Caco-2 (cell line): ENCODE measurements around the gene ANKRD7. TPM values are rescaled to one million over a fixed set of nuclear protein-coding genes. Genes with fewer than 3 reads are reported as not detected.

Experiments
- BruUV-seq: library from RNA; stranded (reverse); fragments of 400-500 nt; replicated peaks from 2 replicates; lab custom pipeline; 2021; lab: Mats Ljungman, UMichigan
- CTCF ChIA-PET: fragments of 300-600 bp; sonication (Branson Sonifier 250); formaldehyde crosslinking; loops from one replicate; lab custom pipeline; 2022; ENCODE audit warnings: antibody characterized with exemption; lab: Charles Lee
- POLR2A ChIA-PET: fragments of 300-600 bp; sonication (Branson Sonifier 250); formaldehyde crosslinking; loops from one replicate; lab custom pipeline; 2022; ENCODE audit warnings: antibody characterized with exemption; lab: Charles Lee
- DNase-seq, 2 experiments: peaks; one replicate each; pipeline versions ENCODE4 v3.0.0 to v3.0.0-alpha.2; 2020 to 2022
- H3K27me3 ChIP-seq: replicated peaks from 2 replicates; pipeline ENCODE4 v1.6.0; 2011; ENCODE audit warnings: low read length; ENCODE audit not compliant: control insufficient read depth, insufficient read depth
- H3K36me3 ChIP-seq: 2 replicates; pipeline ENCODE4 v1.5.1; 2011; ENCODE audit warnings: low read length; ENCODE audit not compliant: control insufficient read depth, insufficient read depth
- H3K4me1 ChIP-seq: fragments of 250-450 bp; sonication (Bioruptor Pico); 2 replicates; pipeline ENCODE4 v1.5.1; 2020; ENCODE audit warnings: mild to moderate bottlenecking
- H3K4me3 ChIP-seq: 2 replicates; pipeline ENCODE4 v1.5.1; 2011; ENCODE audit warnings: low read depth, mild to moderate bottlenecking, control low read depth, low read length
- H3K9me3 ChIP-seq: fragments of 250-450 bp; sonication (Bioruptor Pico); 2 replicates; pipeline ENCODE4 v1.5.1; 2020; ENCODE audit warnings: mild to moderate bottlenecking, moderate library complexity
- H3K27ac Mint-ChIP-seq: one replicate; pipeline ENCODE4 v1.8.0; 2022; ENCODE audit warnings: mixed read lengths; ENCODE audit not compliant: unreplicated experiment
- H3K27me3 Mint-ChIP-seq: one replicate; pipeline ENCODE4 v1.8.0; 2022; ENCODE audit warnings: mixed read lengths; ENCODE audit not compliant: insufficient read depth, unreplicated experiment
- H3K36me3 Mint-ChIP-seq: one replicate; pipeline ENCODE4 v1.8.0; 2022; ENCODE audit warnings: mild to moderate bottlenecking, mixed read lengths; ENCODE audit not compliant: insufficient read depth, unreplicated experiment
- H3K4me1 Mint-ChIP-seq: one replicate; pipeline ENCODE4 v1.8.0; 2022; ENCODE audit warnings: low read depth, mixed read lengths; ENCODE audit not compliant: unreplicated experiment
- H3K4me3 Mint-ChIP-seq: one replicate; pipeline ENCODE4 v1.8.0; 2022; ENCODE audit warnings: mild to moderate bottlenecking, moderate library complexity, mixed read lengths; ENCODE audit not compliant: unreplicated experiment
- H3K9me3 Mint-ChIP-seq: one replicate; pipeline ENCODE4 v1.8.0; 2022; ENCODE audit warnings: mixed read lengths; ENCODE audit not compliant: unreplicated experiment
- CTCF ChIP-seq, 2 experiments: fragments of 200-600 bp in 1 of 2; IDR thresholded peaks; 1 replicate in 1 of 2; 2 replicates in 1 of 2; pipeline versions ENCODE4 v1.5.1 to v1.8.0; 2011 to 2022; ENCODE audit warnings: antibody characterized with exemption in 1 of 2, control low read depth in 1 of 2, inconsistent platforms in 1 of 2, low read depth in 1 of 2, low read length in 1 of 2, mild to moderate bottlenecking in 1 of 2, moderate library complexity in 1 of 2; ENCODE audit not compliant: insufficient read depth in 1 of 2, severe bottlenecking in 1 of 2, unreplicated experiment in 1 of 2
- intact Hi-C: fragments of 100-400 bp; cut with micrococcal nuclease; formaldehyde crosslinking; loops from one replicate; pipeline ENCODE4 v1.10.0; 2022; ENCODE audit not compliant: unreplicated experiment
- total RNA-seq: library from RNA; stranded (reverse); gene quantifications from 2 replicates; pipeline ENCODE4 v1.2.3, GENCODE V29; 2022

ANKRD7 gene
- total RNA-seq, 1 experiment from 2014 or later: not detected

- intact Hi-C loops: loop anchor here (10.0 kb wide), 1 partner anchor 788 kb away; no protein-coding TSS in a partner anchor
- H3K36me3 Mint-ChIP-seq: peaks cover 27% of the 10 kb centered on the region
- H3K4me1 Mint-ChIP-seq: peaks cover 12% of the 10 kb centered on the region
- Histone ChIP-seq H3K9me3 (no peaks in the 10 kb centered on the region), H3K36me3 (no peaks in the 10 kb centered on the region), H3K27me3 (no peaks in the 10 kb centered on the region), H3K4me3 (peak overlapping the region; percentile 75), H3K4me1 (peaks cover 8% of the 10 kb centered on the region; the same call in 1 of the 2 replicates)
- BruUV-seq: no TSS peak
- H3K4me3 Mint-ChIP-seq: peak overlapping the region; percentile 89
- H3K27ac Mint-ChIP-seq: peak overlapping the region; percentile 98
- ChIA-PET POLR2A (no interaction called here), CTCF (interaction anchor here (0.6 kb wide), 1 partner anchor 312 kb away, joined by 3 read pairs; no protein-coding TSS in a partner anchor)
- H3K9me3 Mint-ChIP-seq: no peaks in the 10 kb centered on the region
- TF ChIP-seq CTCF (IDR thresholded peaks at IDR 0.05; ENCODE audit: insufficient read depth in 1 of 2, low read depth in 1 of 2, low read length in 1 of 2, severe bottlenecking in 1 of 2, unreplicated experiment in 1 of 2): no peak
- DNase-seq: no peak
- no peaks in the 10 kb centered on the region for H3K27me3 Mint-ChIP-seq
These were observed 41.7 kb upstream of the ANKRD7 start for GRCh38 chr7:118182593-118183427.

- peaks cover 32% of the 10 kb centered on the region for H3K36me3 Mint-ChIP-seq
These were observed 41.1 kb upstream of the ANKRD7 start for GRCh38 chr7:118183428-118183785.

More at GRCh38 chr7:118183428-118183785, 41.1 kb upstream of the ANKRD7 start:
- H3K36me3 ChIP-seq: no peaks in the 10 kb centered on the region
- no peaks in the 10 kb centered on the region for H3K9me3 Mint-ChIP-seq
- intact Hi-C loops: loop anchor here (10.0 kb wide), 1 partner anchor 789 kb away; no protein-coding TSS in a partner anchor
- peaks cover 12% of the 10 kb centered on the region for H3K4me1 Mint-ChIP-seq
- peak overlapping the region; percentile 75 for H3K4me3 ChIP-seq
- TSS peak; percentile 97 for BruUV-seq
- H3K27me3 Mint-ChIP-seq: no peaks in the 10 kb centered on the region
- no peak for TF ChIP-seq CTCF (IDR thresholded peaks at IDR 0.05; ENCODE audit: insufficient read depth in 1 of 2, low read depth in 1 of 2, low read length in 1 of 2, severe bottlenecking in 1 of 2, unreplicated experiment in 1 of 2)
- peak overlapping the region; percentile 98 for H3K27ac Mint-ChIP-seq
- no peaks in the 10 kb centered on the region for H3K27me3 ChIP-seq
- H3K4me3 Mint-ChIP-seq: peak overlapping the region; percentile 89
- POLR2A ChIA-PET: no interaction called here
- H3K4me1 ChIP-seq: peaks cover 8% of the 10 kb centered on the region; the same call in 1 of the 2 replicates
- CTCF ChIA-PET: no interaction called here
- peak in 1 of 2 experiments; percentile 9 for DNase-seq
- no peaks in the 10 kb centered on the region for H3K9me3 ChIP-seq
